Measurements from ENCODE around the gene TSPAN18. TPM values are rescaled to one million over a fixed set of nuclear protein-coding genes. Genes with fewer than 3 reads are reported as not detected.

The TSPAN18 gene
- total and polyA plus RNA-seq, 2 experiments from 2014 or later = 68.6 to 82.8 TPM

GRCh38 chr11:44945666-44946065 lies 218.9 kb downstream of the TSPAN18 start:
- DNase-seq (ENCODE audit: low read depth in 1 of 2, low spot score in 1 of 2) = peak in 1 of 2 donors; percentile 44
- no peaks in the 10 kb centered on the region for H3K9me3 ChIP-seq (ENCODE audit: low read depth)
- H3K4me3 ChIP-seq = no peak overlapping the region
- TF ChIP-seq CTCF (IDR thresholded peaks at IDR 0.05; ENCODE audit: low read depth, low read length) = no peak
- no peaks in the 10 kb centered on the region for H3K27me3 ChIP-seq
- no peaks in the 10 kb centered on the region for H3K36me3 ChIP-seq
- H3K27ac ChIP-seq = no peak overlapping the region
- H3K4me1 ChIP-seq (ENCODE audit: low read depth) = peaks cover 16% of the 10 kb centered on the region

- Histone ChIP-seq H3K4me1 (ENCODE audit: low read depth) (peaks cover 18% of the 10 kb centered on the region), H3K4me3 (no peak overlapping the region), H3K9me3 (ENCODE audit: low read depth) (no peaks in the 10 kb centered on the region), H3K27ac (no peak overlapping the region), H3K36me3 (no peaks in the 10 kb centered on the region), H3K27me3 (no peaks in the 10 kb centered on the region)
- no peak for DNase-seq (ENCODE audit: low read depth in 1 of 2, low spot score in 1 of 2)
- TF ChIP-seq CTCF (IDR thresholded peaks at IDR 0.05; ENCODE audit: low read depth, low read length) = no peak
Measured at GRCh38 chr11:44946263-44946662, 219.5 kb downstream of the TSPAN18 start.

GRCh38 chr11:44947114-44947513 lies 220.4 kb downstream of the TSPAN18 start:
- H3K36me3 ChIP-seq = no peaks in the 10 kb centered on the region
- no peak overlapping the region for H3K27ac ChIP-seq
- no peaks in the 10 kb centered on the region for H3K9me3 ChIP-seq (ENCODE audit: low read depth)
- no peak for DNase-seq (ENCODE audit: low read depth in 1 of 2, low spot score in 1 of 2)
- H3K4me3 ChIP-seq = no peak overlapping the region
- H3K27me3 ChIP-seq = no peaks in the 10 kb centered on the region
- H3K4me1 ChIP-seq (ENCODE audit: low read depth) = peaks cover 25% of the 10 kb centered on the region
- TF ChIP-seq CTCF (IDR thresholded peaks at IDR 0.05; ENCODE audit: low read depth, low read length) = no peak

GRCh38 chr11:44948155-44948554 lies 221.4 kb downstream of the TSPAN18 start:
- H3K9me3 ChIP-seq (ENCODE audit: low read depth) = no peaks in the 10 kb centered on the region
- H3K27ac ChIP-seq = no peak overlapping the region
- peaks cover 30% of the 10 kb centered on the region for H3K4me1 ChIP-seq (ENCODE audit: low read depth)
- no peaks in the 10 kb centered on the region for H3K36me3 ChIP-seq
- no peak for TF ChIP-seq CTCF (IDR thresholded peaks at IDR 0.05; ENCODE audit: low read depth, low read length)
- no peak overlapping the region for H3K4me3 ChIP-seq
- no peak for DNase-seq (ENCODE audit: low read depth in 1 of 2, low spot score in 1 of 2)
- no peaks in the 10 kb centered on the region for H3K27me3 ChIP-seq

GRCh38 chr11:44949160-44950030 lies 222.6 kb downstream of the TSPAN18 start:
- Histone ChIP-seq H3K27ac (peak overlapping the region; percentile 77), H3K4me3 (peak overlapping the region; percentile 51), H3K36me3 (no peaks in the 10 kb centered on the region), H3K4me1 (ENCODE audit: low read depth) (peaks cover 32% of the 10 kb centered on the region), H3K9me3 (ENCODE audit: low read depth) (no peaks in the 10 kb centered on the region), H3K27me3 (no peaks in the 10 kb centered on the region)
- TF ChIP-seq CTCF (IDR thresholded peaks at IDR 0.05; ENCODE audit: low read depth, low read length) = peak; percentile 66
- DNase-seq (ENCODE audit: low read depth in 1 of 2, low spot score in 1 of 2) = peak; percentile 64 to 86

Measured in cardiac muscle cell (in vitro differentiated cells and primary cell).